ENCODE results near the gene CAPS.

CAPS gene

DNA sequence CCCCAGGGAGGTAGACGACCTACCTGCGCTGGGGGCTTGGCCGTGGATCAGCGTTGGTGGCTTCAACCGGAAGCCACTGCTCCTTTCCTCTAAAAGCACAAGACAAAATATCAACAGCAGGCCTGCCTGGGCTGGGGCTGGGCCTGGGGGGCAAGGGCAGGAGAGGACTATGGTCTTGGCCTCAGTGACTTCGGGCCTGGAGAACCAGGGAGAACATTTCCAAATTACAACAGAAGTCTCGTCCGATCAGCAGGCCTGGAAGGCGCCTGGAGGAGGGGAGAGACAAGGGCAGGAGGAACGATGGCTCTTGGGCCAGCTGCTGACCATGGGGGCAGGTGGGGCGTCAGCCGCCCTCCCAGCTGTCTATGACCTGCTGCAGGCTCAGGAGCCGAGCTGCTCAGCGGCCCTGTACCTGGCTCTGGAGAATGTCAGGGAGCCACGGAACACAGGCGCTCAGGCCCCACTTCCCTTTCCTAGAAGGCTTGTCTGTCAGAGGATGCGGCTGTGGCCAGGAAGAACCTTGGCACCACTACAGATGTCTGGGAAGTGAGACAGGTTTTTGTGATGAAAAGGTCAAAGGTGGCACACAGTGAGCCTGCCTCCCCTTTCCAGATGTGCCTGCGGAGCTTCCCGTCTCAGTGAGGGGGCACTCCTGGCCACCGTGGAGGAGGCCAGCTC lies 19.5 kb downstream of the CAPS start:
- DNase-seq (ENCODE audit: low read depth, low spot score) = no peak

DNA sequence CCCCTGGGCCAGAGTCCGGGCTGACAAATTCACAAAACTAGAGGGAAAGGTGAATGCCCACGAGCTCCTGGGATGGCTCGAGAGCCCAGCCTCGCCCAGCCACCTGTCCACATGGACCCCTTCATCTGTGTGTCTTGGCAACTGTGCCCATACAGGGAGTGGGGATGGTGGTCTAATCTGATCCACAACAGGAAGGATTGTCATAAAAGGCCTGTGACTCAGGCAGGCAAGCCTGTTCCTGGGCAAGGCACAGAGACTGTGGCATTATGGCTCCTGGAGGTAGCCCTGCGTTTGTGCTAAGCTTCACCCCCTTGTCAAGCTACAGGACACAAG lies 20.0 kb downstream of the CAPS start:
- no peak for DNase-seq (ENCODE audit: low read depth, low spot score)

DNA sequence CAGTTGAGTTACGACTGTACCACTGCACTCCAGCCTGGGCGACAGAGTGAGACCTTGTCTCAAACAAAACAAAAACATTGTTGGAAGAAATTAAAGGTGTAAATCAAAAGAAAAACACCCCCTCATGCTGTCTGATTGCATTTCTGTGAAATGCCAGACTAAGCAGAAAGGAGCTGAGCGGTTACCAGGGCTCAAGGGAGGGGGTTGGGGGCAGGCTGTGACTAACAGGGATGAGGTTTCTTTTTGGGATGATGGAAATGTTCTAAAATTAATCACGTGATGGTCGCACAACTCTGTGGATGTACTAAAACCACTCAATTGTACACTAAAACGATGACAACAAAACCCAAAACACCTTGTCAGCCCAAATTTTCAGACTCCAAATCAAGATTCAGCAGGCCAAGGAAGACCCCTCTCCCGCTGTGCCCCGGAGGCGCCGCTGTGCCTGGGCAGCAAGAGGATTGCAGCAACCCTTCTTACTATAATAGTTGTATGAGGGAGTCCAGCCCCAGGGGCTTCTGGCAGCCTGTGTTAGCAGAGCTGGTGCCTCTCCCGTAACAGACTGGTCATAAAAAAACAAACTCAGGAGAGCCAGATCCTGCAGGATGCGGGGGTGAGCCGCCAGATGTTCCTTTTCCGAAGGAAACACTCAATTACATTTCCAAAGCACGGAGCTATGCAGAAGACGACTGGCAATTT lies 20.9 kb downstream of the CAPS start:
- no peak for DNase-seq (ENCODE audit: low read depth, low spot score)

DNA sequence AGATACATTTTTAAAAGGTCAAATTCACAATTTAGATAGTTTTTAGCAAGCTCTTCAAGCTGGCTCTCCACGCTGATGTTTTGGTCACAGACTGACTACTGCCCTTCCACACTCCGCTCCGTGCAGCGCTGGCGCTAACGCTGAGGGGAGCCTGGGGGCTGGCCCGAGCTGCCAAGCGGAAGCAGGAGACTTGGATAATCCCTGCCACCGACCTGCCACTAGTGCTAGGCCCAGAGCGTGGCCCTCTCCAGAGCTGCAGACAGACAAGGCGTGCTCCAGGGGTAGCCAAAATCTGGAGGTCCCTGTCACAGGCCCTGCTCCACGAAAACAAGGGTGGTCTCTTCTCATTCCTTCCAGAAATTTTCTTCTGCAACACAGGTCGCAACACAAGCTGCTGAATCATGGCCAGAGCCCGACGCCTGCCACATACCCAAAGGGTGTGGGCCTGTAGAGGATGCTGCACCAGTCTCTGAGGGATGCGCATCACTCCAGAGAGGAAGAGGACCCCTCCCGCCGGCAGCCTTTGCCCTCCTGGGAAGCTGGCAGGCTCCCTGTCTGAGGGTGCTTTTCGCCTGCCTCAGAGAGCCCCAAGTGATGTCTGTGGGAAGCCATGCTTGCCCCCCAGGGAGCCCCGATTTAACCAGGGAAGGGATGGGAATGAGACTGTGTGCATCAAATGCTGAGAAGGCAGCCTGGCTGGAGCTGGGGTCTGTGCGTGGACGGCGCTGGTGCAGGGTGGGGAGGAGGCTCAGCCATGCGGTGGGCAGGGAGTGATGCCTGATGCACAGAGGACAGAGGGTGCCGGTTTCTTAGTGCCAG lies 21.6 kb downstream of the CAPS start:
- no peak for DNase-seq (ENCODE audit: low read depth, low spot score)

DNA sequence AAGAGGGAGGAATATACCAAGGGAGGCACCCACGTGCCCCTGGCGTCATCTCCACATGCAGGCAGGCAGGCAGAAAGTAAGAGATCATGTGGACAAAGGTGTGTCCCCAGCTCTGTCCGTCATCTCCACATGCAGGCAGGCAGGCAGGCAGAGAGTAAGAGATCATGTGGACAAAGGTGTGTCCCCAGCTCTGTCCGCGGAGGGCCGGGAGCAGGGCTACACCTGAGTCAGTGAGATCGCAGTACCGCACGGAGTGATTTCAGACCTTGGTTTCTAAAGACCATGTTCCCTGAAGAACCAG lies 22.2 kb downstream of the CAPS start:
- DNase-seq (ENCODE audit: low read depth, low spot score) = no peak

DNA sequence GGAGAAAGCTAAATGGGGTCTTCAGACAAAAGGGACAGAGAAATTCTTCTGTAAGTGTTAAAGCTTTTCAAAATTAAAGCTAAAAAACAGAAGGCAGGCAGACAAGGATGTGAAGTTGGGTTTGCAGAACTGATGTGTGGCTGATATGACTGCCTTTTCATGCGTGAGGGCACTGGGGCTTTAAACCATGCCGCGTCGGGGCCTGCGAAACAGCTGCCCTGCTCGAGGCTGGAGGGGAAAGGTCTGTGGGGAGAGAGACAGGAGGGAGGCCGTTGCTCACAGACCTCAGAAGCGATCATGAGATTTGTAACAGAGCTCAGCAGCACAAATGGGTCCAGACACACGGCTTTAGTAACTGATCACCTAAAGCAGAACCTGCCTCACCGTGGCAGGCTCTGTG lies 23.5 kb downstream of the CAPS start:
- DNase-seq (ENCODE audit: low read depth, low spot score) = no peak

GRCh38 chr19:5940260-5941208 lies 26.5 kb downstream of the CAPS start:
- DNase-seq (ENCODE audit: low read depth, low spot score) = no peak

GRCh38 chr19:5941673-5942072 lies 27.6 kb downstream of the CAPS start:
- no peak for DNase-seq (ENCODE audit: low read depth, low spot score)

DNA sequence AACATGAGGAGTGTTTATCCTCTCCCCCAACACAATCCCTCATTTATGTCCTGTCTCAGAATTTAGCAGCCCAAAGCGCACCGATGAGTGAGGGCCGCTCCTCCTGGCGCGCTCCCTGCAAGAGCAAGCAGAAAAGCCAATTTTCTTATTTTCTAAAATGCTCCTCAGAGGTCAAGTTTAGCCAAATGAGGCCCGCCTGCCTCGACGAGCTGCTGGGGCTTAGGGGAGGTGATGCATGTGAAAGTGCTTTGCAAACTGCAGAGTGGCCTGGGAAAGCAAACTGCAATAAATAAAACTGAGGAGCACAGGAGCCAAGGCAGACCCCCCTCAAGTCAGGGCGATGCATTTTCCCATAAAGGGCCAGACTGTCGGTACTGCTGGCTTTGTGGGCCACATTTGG lies 29.0 kb downstream of the CAPS start:
- DNase-seq (ENCODE audit: low read depth, low spot score) = no peak

- DNase-seq (ENCODE audit: low read depth, low spot score) = no peak
Observed at GRCh38 chr19:5943623-5944022, 29.6 kb downstream of the CAPS start.

DNA sequence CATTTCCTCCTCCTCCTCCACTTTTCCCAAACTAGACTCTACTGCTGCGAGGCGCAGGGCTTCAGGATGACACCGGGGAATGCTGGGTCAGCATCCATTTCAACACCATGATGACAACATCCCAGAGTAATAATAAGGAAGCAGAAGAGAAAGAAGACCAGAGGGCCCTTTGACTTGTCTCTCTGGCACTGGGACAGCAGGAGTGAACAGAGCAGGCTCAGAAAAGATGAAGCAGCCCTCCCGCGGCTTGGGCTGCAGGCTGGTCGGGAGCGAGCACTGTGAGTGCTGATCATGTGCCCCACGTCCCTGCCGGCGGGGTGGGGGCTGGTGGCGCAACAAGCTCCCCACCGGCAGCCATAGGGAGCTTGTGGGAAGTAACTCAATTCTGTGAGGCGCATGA lies 33.4 kb downstream of the CAPS start:
- DNase-seq (ENCODE audit: low read depth, low spot score) = no peak

- DNase-seq (ENCODE audit: low read depth, low spot score) = no peak
Observed at GRCh38 chr19:5948752-5949564, 34.9 kb downstream of the CAPS start.

GRCh38 chr19:5949792-5950305 lies 35.8 kb downstream of the CAPS start:
- no peak for DNase-seq (ENCODE audit: low read depth, low spot score)

GRCh38 chr19:5950741-5951140 lies 36.7 kb downstream of the CAPS start:
- DNase-seq (ENCODE audit: low read depth, low spot score) = no peak

DNA sequence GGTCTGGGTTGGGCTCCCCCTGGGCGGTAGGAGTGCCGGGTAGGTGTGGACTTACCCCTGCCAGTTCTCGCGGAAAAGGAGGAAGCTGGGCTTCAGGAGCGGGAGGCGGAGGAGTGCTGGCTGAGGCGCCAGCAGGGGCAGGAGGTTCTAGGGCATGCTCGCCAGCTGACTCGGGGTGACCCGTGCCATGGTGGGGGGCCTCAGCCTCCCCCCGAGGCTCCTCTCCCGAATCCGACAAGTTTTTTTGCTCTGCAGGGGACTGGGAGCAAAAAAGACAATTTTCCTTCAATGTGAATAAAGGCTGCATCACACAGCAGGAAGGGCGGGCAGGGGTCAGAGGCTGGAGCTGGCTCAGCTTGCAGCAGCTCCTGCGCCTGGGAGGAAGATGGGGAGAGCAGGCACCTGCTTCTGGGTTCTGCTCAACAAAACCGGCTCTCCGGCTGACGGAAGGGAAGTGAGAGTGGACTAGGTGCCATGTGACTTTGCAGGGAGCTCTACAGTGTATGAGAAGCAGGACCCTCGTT lies 37.3 kb downstream of the CAPS start:
- DNase-seq (ENCODE audit: low read depth, low spot score) = no peak

GRCh38 chr19:5952193-5953029 lies 38.4 kb downstream of the CAPS start:
- no peak for DNase-seq (ENCODE audit: low read depth, low spot score)

DNA sequence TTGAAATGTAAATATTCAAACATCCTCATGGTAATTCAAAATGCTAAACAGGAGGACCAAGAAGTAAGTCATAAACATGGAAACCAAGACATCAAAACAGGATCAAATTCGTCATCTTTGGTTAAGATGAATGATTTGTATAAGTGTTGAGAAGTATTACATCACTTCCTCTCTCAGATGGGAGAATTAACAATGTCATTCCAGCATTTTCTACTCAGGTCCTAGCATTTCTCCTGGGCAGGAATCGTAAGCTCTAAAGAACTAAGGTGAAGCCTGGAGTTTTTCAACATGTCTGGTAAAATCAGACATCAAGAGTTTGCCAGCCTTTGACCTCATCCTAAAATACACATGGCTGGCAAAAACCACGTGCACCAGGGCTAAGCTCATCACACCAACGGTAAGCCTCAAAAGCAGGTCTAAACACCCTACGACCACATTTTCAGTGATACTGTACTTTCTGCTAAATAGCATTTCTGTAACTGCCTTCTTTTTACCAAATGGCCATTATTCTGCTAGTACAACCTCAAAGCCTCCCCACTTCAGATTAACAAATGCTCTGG lies 39.1 kb downstream of the CAPS start:
- DNase-seq (ENCODE audit: low read depth, low spot score) = no peak

DNA sequence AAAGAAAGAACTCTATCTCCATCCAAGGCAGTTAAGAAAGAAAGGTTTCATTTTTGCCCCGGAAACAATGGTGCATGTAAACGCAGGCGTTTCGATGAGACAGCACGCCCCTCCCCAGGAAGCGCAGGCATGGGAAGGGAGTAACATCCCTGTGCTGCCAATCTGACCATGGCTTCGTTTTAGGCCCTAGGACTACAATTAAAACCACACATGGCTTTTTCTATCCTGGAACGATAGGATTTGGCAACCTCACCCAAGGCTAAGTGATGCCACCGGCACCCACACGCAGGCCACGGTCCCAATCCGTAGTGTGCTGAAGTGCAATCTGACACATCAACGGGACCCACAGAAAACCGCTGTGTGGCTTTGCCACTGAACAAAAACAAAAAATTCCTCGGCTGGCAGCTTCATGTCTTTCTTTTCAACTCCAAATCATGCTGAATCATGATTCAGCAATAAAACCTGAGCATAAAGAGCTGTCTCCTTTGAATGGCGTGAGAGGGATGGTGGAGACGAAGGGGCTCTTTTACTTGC lies 39.7 kb downstream of the CAPS start:
- DNase-seq (ENCODE audit: low read depth, low spot score) = no peak

DNA sequence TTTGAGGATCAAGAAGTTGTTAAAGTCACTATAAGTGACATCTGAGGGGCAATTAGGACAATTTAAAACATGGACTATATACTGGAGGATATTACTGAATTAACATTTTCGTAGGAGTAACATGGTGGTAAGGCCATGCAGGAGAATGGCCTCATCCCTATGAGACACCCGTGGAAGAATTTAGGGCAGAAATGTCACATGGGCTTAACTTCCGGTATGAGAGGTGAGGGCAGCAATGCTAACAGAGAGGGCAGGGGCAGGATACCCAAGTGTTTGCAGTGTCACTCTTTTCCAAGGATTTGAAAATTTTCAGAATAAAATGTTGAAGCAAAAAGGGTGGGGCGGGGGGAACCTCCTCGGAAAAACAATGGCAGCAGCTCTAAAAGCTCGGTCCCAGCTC lies 40.2 kb downstream of the CAPS start:
- DNase-seq (ENCODE audit: low read depth, low spot score) = no peak

Data from activated naive CD8-positive, alpha-beta T cell treated with anti-CD3 and anti-CD28 coated beads, Interleukin-2, amount 50 U/mL, for 16 hours (primary cell).